Kidney epithelial cell (primary cell): ENCODE data around the gene RABGAP1L. TPM values are rescaled to one million over a fixed set of nuclear protein-coding genes. Genes with fewer than 3 reads are reported as not detected.
A peak's percentile ranks its signal among the peaks of the same experiment; 100 is the strongest.

ENCODE experiments used
- DNase-seq: peaks from one replicate; pipeline ENCODE4 v3.0.0-alpha.2; 2010; ENCODE audit warnings: low read depth
- H3K27me3 ChIP-seq: 2 replicates; pipeline ENCODE4 v1.6.0; 2011; ENCODE audit warnings: low read length; ENCODE audit not compliant: control insufficient read depth, insufficient read depth
- H3K36me3 ChIP-seq: 2 replicates; pipeline ENCODE4 v1.5.1; 2011; ENCODE audit warnings: low read length; ENCODE audit not compliant: control insufficient read depth, insufficient read depth
- H3K4me3 ChIP-seq: 2 replicates; pipeline ENCODE4 v1.5.1; 2011; ENCODE audit warnings: low read depth, mild to moderate bottlenecking, control low read depth, low read length
- CTCF ChIP-seq: IDR thresholded peaks from 2 replicates; pipeline ENCODE4 v1.5.1; 2011; ENCODE audit warnings: mild to moderate bottlenecking, moderate library complexity, low read length, control low read depth, inconsistent platforms; ENCODE audit not compliant: insufficient read depth, poor library complexity, severe bottlenecking
- total RNA-seq: library from RNA; depleted of rRNA; stranded (reverse); fragments of >200 nt; gene quantifications from 2 replicates; pipeline ENCODE4 v1.2.3, GENCODE V29; 2015

Gene RABGAP1L
- total RNA-seq, 1 donor from 2014 or later = 22.1 TPM

- Histone ChIP-seq H3K27me3 (no peaks in the 10 kb centered on the region), H3K36me3 (no peaks in the 10 kb centered on the region), H3K4me3 (no peak overlapping the region)
- DNase-seq = peak; percentile 62
- no peak for TF ChIP-seq CTCF
Observed at GRCh38 chr1:174789399-174789798, 630.1 kb downstream of the RABGAP1L start.

GRCh38 chr1:174791863-174792262, 632.5 kb downstream of the RABGAP1L start:
- Histone ChIP-seq H3K27me3 (no peaks in the 10 kb centered on the region), H3K36me3 (no peaks in the 10 kb centered on the region), H3K4me3 (no peak overlapping the region)
- DNase-seq = no peak
- TF ChIP-seq CTCF = no peak

- Histone ChIP-seq H3K27me3 (no peaks in the 10 kb centered on the region), H3K36me3 (no peaks in the 10 kb centered on the region), H3K4me3 (no peak overlapping the region)
- no peak for DNase-seq
- TF ChIP-seq CTCF = no peak
Observed at GRCh38 chr1:174794861-174795260, 635.5 kb downstream of the RABGAP1L start.

- H3K4me3 ChIP-seq = no peak overlapping the region
- no peaks in the 10 kb centered on the region for H3K36me3 ChIP-seq
- peak; percentile 57 for DNase-seq
- H3K27me3 ChIP-seq = no peaks in the 10 kb centered on the region
- no peak for TF ChIP-seq CTCF
Observed at GRCh38 chr1:174795806-174796205, 636.5 kb downstream of the RABGAP1L start.

GRCh38 chr1:174797398-174797797, 638.1 kb downstream of the RABGAP1L start:
- H3K4me3 ChIP-seq = no peak overlapping the region
- DNase-seq = no peak
- TF ChIP-seq CTCF = no peak

GRCh38 chr1:174799136-174799479, 639.8 kb downstream of the RABGAP1L start:
- Histone ChIP-seq H3K4me3 (no peak overlapping the region), H3K36me3 (no peaks in the 10 kb centered on the region), H3K27me3 (no peaks in the 10 kb centered on the region)
- no peak for DNase-seq
- TF ChIP-seq CTCF = no peak

More at GRCh38 chr1:174797398-174797797, 638.1 kb downstream of the RABGAP1L start:
- no peaks in the 10 kb centered on the region for H3K27me3 ChIP-seq
- H3K36me3 ChIP-seq = no peaks in the 10 kb centered on the region
